ENCODE results near the gene CACNA2D3. TPM values are rescaled to one million over a fixed set of nuclear protein-coding genes. Genes with fewer than 3 reads are reported as not detected.

CACNA2D3 gene
- total RNA-seq, 1 donor from 2014 or later, result not detected

DNA sequence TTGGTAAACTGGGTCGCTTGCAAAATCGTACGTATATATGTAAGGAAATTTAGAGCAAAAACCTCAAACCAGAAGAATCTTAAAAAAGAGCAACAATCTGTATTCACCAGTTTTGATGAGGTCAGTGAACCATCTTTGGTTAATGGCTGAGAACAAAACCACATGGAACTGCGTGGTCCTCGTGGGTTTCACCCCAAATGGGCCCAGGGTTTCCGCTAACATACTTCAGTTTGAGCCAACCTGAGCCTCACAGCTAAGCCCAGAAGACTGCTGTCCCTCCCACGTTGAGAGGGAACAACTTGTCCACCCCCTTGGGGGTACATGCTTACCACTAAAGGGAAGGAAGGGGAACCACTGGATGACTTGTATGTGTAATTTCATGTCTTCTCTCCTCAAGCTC is 204.6 kb downstream of the CACNA2D3 start:
- intact Hi-C loops (cut with micrococcal nuclease), result no loop called here

DNA sequence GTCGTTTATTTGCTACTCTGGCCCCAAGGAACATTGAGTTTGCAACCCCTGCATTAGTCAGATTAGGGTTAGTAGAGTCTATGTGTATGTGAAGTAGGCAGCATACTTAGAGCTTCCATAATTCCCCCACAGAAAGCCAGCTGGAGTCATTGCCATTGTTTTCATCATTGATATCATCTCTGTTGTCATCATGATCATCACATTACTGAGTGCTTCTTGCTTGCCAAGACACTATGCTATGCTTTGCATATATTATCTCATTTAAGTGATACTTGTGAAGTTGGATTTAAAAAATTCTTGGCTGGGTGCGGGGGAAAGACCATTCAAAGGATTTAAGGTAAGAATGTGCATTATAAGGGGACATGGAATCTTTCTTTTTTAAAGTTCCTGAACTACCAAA is 209.0 kb downstream of the CACNA2D3 start:
- intact Hi-C loops (cut with micrococcal nuclease), result no loop called here

DNA sequence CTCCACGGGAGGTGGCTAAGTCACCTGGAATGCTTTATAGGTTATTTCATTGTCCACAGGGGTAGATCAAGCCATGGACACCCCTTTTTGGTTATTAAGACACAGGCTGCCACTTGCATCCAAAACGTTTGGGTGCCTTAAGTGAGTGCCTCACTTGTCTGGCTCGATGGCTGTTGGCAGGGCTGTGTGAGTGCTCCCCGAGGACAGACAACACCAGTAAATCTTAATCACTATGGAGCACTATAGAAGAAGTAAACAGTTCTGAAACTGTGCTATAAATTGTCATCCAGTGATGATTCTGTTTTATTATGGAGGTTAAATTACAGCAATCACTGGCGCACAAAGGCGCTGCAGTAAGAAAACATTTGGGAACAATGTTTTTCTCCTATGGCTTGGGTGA is 215.5 kb downstream of the CACNA2D3 start:
- intact Hi-C loops (cut with micrococcal nuclease), result no loop called here

DNA sequence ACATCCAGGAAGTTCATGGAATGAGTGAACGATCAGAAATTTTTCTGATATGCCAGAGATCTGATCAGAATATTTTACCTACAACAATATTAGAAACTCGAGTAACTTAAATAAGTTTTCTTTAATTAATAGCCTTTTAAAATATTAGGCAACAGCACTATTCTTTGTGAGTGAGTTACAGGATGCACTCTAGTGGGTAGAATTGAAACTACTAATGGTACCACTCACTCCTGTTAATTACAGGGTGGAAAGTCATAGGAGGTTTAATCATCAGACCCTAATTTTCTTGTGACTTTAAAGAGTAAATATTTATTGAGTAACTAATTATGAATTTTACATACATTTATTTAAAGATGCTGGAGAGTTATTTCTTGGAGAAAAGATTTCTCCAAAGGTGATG is 217.3 kb downstream of the CACNA2D3 start:
- intact Hi-C loops (cut with micrococcal nuclease), result no loop called here

DNA sequence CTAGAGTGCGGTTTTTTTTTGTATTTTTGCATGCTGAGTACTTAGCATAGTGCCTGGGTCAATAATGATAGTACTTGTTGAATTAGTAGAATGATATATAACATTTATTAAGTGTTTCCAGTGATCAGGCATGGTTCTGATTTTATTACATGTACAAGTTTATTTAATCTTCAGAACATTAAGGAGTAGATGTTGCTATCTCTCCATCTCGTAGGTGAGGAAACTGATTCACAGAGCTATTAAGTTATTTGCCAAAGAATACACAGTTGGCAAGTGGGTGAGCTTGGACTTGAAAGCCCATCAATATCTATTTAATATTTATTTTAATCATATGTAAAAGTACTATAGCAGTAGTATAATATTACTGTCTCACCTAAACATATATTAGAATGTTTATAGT is 219.5 kb downstream of the CACNA2D3 start:
- intact Hi-C loops (cut with micrococcal nuclease), result no loop called here

DNA sequence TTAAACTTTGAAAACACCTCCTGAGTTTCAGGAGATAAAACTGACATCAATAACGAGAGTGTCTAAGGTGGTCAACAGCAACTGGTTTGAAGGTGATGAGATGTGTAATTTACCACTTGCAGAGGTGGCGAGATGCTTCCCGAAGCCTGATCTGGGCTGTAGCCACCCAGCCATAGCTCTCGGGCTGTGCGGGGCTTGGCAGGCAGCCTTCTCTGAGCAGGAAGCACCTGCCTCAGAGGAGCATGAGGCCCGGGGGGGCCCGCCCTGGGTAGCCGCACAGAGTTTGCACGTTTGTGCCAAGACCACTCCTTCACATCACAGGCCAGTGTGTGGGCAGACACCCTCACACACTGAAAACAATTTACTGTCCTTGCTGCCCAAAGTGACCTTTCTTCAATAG is 220.3 kb downstream of the CACNA2D3 start:
- intact Hi-C loops (cut with micrococcal nuclease), result no loop called here

DNA sequence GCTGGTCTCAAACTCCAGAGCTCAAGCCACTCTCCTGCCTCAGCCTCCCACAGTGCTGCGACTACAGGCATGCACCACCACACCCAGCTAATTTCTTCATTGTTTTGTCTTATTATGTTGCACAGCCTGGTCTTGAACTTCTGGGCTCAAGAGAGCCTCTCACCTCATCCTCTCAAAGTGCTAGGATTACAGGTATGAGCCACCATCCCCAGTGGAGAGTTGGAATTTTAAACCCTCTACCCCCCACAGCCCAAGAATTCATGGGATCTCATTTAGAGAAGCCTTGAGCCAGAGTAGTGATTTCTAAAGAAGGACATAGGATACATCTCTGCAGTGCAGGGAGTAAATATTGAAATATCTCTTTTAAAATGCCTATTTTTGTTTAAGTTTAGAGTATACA is 221.1 kb downstream of the CACNA2D3 start:
- intact Hi-C loops (cut with micrococcal nuclease), result no loop called here

DNA sequence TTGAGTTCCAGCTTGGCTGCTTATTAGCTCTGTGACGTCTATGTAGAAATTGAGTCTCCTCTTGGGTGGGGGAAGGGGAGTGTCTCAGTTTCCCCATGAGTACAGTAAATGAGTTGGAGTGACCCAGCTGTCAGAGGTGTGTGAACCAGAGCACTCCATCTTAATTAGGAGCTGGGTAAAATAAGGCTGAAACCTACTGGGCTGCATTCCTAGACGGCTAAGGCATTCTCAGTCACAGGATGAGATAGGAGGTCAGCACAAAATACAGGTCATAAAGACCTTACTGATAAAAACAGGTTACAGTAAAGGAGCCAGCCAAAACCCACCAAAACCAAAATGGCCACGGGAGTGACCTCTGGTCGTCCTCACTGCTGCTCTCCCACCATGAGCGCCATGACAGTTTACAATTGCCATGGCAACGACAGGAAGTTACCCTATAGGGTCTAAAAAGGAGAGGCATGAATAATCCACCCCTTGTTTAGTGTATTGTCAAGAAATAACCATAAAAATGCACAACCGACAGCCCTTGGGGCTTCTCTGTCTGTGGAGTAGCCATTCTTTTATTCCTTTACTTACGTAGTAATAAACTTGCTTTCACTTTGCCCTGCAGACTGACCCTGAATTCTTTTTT is 222.4 kb downstream of the CACNA2D3 start:
- intact Hi-C loops (cut with micrococcal nuclease), result no loop called here

DNA sequence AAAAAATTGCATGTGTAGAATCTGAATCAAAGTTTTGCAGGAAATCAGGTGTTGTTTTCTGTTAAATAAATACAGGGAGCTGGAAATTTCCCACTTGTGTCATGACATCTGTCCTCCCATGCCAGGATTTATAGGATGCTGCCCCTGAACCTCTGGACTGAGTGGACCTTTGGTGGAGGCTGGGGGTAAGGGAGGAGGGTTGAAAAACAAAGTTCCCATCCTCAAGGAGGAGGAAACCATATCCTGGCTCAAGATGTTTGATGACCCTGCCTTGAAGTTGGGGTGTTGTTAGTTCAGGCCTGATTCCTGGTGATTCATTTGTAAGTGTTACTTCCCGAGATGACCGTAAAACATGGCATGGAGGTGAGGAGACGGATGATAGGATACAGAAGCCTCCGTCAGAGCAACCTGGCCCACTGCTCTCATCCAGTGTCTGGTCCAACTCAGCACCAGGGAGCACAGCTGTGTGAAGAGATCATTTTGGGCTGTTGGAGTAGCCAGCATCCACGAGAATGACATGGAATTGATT is 223.6 kb downstream of the CACNA2D3 start:
- intact Hi-C loops (cut with micrococcal nuclease), result no loop called here

DNA sequence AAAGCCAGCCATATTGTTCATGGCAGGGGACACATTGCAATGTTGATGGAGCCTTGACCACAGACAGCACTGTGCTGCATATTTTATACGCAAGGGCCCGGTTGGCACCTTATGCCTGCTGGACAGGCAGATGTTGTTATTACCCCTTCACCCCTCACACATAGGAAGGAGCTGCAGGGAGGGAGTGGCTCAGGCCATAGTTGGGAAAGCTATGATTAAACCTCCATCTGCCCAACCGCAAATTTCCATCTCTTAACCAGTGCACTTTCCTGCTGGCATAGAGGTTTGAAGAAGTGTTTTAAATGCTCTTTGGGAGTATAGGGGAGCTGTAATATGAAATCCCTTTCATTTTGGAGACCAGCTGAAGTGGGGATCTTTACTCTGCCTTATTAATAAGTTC is 224.7 kb downstream of the CACNA2D3 start:
- intact Hi-C loops (cut with micrococcal nuclease), result no loop called here

DNA sequence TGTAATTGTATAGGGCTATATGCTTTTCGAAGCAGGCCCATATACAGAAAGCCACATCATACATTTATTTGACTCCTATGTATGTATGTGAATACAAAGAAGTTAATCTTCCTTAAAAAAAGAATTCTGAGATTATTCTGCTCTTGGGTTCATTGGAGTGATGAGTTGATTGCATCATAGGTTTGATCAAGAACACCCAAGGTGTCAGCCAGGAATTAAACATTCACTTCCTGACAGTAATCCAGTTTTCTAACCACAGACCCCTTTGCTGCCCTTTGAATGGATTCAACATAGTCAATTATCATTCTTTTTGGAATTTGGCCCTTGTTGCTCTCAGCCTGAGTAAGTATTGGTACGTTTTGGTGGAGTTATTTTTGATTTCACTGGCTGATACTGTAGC is 225.6 kb downstream of the CACNA2D3 start:
- intact Hi-C loops (cut with micrococcal nuclease), result no loop called here

DNA sequence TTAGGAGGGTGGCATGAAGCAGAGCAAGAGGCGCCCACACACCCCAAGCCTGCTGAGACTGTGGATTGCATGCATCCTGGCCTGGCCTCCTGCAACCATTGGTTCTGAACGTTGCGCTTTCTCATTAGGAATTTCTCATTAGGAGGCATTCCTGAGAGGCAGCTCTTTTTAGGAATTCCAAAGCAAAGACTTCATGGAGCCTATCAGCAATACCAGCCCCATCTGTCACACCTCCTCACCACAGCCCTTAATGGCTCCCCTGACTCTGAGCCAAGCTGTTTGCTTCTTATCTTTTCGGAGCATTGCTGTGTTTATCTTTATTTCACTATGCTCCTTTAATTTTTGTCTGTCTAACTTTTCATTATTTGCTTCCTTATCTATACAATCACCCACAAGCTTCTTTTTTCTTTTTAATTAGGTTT is 226.9 kb downstream of the CACNA2D3 start:
- intact Hi-C loops (cut with micrococcal nuclease), result no loop called here

DNA sequence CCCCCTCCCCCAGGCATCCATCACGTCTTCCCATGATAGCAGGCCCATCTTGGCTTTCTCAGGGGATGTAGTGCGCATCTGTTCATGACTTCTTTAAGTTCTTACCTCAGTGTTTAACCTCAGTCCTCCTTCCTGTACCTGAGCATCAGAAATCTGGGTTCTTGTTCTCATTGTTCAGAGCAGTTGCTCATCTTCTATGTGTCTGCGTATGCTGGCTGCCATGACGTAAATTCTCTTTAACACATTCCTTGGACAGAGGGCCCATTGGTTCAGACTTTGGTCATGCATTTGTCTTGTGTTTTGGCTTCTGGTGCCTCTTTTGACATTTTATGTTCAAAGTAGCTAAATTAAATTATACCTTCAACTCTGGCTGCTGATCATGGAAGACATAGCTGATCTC is 227.3 kb downstream of the CACNA2D3 start:
- intact Hi-C loops (cut with micrococcal nuclease), result no loop called here

DNA sequence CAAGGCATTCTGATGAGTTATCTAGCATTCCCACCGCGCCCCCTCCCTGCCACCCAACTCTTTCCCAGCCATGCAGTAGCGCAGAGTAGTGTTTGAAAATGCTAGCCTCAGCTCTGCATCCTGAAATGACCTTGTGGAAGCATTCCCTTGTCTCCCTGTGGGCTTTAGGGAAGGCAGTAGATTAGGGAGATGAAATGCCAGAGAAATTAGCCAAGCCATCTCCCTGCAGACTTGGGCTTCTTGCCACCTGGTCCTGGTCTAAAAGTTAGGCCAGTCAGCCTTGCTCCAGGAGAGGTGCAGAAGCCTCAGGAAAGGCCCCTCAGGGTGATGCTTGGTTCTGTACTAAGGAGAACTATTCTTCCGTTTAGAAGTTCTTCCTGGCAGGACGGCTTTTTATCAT is 231.2 kb downstream of the CACNA2D3 start:
- intact Hi-C loops (cut with micrococcal nuclease), result no loop called here

DNA sequence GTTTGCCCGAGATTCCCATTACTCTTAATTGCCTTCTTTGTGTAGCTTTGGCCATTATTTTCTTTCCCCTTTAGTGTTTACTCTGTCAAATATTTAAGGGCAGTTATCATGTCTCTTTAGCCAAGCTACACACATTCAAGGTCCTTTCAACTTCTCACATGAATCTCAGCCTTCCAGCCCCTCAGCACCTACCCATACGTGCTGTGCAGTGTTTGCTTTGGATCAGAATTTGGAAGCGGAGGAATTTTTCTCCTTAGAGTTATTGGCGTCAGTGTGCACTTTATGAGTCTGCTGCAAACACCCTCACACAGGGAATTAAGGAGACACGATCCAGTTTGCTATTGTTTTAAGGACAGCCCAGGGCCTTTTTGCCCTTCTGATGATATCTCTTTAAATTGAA is 231.6 kb downstream of the CACNA2D3 start:
- intact Hi-C loops (cut with micrococcal nuclease), result no loop called here

DNA sequence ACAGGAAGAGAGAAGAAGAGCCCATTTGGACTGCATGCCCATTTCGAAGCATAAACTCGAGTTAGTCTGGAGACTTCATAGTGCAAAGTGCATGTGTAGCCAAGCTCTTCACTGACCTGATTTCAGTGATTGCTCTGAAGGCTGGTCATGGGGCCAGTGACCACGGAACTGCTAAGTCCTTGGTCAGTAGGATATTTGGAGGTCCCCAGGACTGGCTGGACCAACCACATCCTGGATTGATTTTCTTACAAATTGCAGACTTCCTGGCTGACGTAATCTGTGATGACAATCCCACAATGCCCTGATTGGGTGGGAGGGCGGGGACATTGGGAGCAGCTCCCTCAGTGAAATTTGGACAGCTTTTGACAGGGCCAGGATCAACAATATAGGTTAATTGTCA is 233.4 kb downstream of the CACNA2D3 start:
- intact Hi-C loops (cut with micrococcal nuclease), result no loop called here

DNA sequence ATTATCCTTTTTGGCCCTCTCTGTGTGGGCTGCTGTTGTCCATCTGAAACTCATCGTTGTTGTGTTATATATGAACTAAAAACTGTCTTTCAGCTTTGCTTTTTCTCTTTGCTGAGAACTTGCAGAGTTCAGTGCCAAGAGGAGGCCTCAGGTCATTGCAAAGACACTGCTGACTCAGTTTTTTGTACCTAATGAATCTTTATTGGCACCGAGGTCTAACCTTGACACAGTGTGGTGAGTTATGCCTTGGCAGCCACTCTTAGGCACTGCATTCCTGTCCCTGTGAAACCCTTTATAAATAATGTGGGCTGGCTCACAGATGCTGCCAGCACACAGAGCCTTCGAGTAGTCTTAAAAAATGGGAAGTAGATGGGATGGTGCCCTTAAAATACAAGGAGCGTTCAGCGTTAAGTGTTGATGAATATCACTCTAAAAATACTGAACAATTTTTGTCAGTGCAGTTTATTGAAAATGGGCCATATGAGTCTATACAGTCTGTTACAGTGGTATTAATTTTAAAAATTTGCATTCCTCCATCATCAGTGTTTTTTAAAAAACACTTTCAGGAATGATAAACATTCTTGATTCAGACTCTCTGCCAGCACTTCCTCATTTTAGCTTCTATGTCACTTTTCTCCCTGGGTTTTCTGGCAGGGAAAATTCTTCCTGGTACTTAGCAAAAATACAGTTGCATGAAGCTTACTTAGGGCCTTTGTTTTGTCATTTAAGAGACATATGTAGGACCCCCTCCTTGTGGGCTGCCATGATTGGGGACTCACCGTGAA is 234.1 kb downstream of the CACNA2D3 start:
- intact Hi-C loops (cut with micrococcal nuclease), result no loop called here

DNA sequence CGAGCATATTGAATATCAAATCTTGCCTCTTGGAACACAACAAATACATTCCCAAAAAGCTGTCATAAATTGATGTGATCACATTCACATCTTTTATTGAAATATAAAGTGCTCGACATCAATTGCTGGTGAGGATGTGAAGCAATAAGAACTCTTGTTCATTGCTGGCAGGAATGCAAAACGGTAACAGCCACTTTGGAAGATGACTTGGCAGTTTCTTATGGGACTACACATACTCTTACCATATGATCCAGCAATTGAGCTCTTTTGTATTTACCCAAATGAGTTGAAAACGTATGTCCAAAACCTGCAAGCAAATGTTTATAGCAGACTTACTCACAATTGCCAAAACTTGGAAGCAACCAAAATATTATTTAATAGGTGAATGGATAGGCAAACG is 234.9 kb downstream of the CACNA2D3 start:
- intact Hi-C loops (cut with micrococcal nuclease), result no loop called here

DNA sequence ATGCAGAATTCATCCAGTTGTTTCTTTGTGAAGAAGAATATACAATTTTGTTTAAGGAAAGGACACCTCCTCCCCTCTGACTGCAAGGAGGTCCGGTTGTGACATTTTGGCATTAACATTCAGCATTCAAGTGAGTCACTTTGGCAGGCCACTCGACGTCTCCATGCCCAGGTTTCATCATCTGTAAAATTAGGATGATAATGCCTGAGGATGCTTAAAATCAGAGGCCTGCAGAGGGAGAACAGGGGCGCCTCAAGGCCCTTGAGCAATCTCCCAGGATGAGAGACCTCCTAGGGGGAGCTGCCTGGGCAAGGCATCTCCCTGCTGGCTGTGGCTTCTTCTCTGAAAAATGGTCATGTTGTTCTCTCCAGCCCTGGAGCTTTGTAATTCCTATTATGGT is 236.0 kb downstream of the CACNA2D3 start:
- intact Hi-C loops (cut with micrococcal nuclease), result no loop called here

DNA sequence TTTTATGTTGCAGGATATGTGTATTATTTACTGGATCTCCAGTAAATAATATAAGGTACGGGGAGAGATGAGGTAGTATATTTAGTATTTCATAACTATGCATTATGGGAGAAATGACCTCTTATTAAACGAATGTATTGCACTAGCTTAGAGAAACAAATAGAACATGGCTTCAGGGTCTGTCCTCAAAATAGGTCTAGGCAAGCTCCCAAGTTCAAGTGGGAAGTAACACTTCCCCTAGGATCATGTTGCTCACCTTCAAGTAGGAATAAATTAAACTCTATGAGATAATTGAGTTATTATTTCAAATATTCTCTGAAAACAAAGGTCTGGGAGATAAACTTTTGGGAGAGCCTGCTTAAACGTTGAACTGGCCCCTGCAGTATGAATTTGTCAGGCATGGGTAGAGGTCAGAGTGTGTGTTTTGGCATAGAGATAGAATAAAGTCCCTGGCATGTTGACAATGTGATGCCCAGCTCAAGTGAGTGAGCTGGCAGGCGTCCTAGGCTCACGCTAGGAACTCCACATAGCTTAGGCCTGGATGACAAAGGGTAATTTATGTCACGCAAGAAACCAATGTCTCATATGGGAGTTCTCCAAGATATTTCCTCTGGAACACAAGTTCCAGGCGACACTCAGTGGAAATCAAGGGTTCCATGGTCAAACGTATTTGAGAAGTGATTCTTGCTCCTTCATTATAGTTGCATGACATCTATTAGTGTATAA is 236.8 kb downstream of the CACNA2D3 start:
- intact Hi-C loops (cut with micrococcal nuclease), result no loop called here

DNA sequence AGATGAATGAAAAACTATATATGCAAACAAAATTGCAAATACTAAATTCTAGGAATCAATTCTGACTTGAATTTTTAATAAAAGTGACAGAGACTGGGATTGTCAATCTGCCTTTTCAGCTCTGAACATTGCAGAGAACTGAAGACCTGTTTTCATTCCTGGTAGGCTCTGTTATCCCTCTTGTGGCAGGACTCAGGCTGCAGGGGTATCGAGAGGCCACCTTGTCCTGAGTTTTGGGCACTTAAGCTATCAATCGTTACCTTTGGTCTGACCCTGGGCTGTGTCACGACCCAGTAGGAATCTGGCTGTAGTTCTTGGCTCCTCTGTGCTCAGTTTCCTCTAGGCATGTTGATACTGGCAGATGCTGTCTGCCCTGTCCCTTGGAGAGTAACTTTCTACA is 238.0 kb downstream of the CACNA2D3 start:
- intact Hi-C loops (cut with micrococcal nuclease), result no loop called here

DNA sequence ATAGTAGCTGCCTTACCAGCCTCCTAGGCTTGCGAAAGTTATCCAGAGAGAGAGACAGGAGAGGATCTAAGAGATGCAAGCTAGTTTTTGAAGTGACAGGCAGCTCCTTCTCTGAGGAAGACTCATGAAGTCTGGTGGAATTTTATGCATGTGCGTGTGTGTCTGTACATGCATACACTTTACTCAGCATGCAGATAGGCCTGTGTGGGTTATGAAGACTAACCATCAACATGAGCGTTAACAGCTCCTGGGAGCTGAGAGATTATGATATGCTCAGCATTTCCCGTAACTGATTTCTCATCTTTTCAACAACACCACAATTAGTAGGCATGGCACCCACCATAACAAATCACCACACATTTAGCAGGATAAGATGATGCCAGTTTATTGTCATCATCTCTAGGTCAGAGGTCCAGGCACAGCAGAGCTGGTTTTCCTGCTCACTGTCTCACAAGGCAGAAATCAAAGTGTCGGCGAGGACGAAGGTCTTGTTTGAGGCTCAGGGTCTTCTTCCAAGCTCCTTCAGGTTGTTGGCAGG is 239.5 kb downstream of the CACNA2D3 start:
- intact Hi-C loops (cut with micrococcal nuclease), result no loop called here
